ENCODE results near the gene FANK1.
"Not testable (repeated sequence)": the region's sequence is repeated elsewhere in the genome, so short reads cannot be mapped to it uniquely, and the experiment has no call there.

DNA sequence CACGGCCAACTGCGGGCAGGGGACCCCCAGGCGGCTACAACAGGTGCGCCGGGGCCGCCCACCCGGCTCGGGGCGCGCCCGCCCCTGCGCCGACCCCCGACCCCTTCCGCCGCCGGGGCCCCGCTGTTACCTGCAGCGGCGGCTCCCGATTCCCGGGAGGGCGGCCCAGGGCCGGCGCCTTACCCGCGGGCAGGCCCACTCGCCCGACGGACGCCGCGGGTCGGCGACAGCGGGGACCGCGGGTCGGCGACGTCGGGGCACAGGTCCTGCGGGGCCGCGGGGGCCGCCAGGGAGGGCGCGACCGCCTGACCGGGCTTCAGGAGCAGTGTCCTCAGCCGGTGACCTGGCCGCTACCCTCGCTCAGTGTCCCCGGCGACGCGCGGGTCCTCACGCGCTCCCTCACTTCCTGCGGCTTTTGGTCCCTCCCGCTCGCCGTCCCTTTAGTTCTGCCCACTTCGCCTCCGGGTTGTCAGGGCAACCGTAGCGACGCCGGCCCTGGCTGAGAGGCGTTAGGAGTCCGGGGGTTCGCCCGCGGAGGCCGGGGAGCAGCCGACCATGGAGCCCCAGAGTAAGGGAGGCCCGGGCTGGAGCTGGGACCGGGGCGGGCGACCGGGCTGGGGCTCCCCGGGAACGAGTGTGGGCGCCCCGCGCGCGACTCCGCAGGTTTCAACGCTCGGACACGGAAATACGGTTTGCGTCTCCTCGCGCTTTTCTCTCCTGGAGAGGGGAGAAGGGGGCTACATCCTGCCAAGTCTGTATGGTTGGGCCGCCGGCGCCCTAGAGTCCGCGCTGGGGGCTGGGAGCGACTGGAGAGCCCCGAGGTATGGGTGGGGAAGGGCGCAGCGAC lies at the start of gene FANK1:
- TF ChIP-seq, protein P1, sequence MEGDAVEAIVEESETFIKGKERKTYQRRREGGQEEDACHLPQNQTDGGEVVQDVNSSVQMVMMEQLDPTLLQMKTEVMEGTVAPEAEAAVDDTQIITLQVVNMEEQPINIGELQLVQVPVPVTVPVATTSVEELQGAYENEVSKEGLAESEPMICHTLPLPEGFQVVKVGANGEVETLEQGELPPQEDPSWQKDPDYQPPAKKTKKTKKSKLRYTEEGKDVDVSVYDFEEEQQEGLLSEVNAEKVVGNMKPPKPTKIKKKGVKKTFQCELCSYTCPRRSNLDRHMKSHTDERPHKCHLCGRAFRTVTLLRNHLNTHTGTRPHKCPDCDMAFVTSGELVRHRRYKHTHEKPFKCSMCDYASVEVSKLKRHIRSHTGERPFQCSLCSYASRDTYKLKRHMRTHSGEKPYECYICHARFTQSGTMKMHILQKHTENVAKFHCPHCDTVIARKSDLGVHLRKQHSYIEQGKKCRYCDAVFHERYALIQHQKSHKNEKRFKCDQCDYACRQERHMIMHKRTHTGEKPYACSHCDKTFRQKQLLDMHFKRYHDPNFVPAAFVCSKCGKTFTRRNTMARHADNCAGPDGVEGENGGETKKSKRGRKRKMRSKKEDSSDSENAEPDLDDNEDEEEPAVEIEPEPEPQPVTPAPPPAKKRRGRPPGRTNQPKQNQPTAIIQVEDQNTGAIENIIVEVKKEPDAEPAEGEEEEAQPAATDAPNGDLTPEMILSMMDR (IDR thresholded peaks at IDR 0.05), result not testable (repeated sequence)
- not testable (repeated sequence) for TF ChIP-seq POLR2A (IDR thresholded peaks at IDR 0.05)
